Measurements from ENCODE around the gene ATP6V0A1.
A peak's percentile ranks its signal among the peaks of the same experiment; 100 is the strongest.
"Not testable (repeated sequence)": the region's sequence is repeated elsewhere in the genome, so short reads cannot be mapped to it uniquely, and the experiment has no call there.

- TF ChIP-seq EZH2 (IDR thresholded peaks at IDR 0.05), result not testable (repeated sequence)
- TF ChIP-seq, protein P1, sequence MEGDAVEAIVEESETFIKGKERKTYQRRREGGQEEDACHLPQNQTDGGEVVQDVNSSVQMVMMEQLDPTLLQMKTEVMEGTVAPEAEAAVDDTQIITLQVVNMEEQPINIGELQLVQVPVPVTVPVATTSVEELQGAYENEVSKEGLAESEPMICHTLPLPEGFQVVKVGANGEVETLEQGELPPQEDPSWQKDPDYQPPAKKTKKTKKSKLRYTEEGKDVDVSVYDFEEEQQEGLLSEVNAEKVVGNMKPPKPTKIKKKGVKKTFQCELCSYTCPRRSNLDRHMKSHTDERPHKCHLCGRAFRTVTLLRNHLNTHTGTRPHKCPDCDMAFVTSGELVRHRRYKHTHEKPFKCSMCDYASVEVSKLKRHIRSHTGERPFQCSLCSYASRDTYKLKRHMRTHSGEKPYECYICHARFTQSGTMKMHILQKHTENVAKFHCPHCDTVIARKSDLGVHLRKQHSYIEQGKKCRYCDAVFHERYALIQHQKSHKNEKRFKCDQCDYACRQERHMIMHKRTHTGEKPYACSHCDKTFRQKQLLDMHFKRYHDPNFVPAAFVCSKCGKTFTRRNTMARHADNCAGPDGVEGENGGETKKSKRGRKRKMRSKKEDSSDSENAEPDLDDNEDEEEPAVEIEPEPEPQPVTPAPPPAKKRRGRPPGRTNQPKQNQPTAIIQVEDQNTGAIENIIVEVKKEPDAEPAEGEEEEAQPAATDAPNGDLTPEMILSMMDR (IDR thresholded peaks at IDR 0.05), result peak; percentile 49
Observed at GRCh38 chr17:42555961-42556617, 97.4 kb downstream of the ATP6V0A1 start.

All from neural progenitor cell (in vitro differentiated cells).